DND-41 (cell line): ENCODE data around the gene ITGA11.

Source experiments
- CTCF ChIP-seq: IDR thresholded peaks from 2 replicates; pipeline ENCODE4 v1.5.1; 2012; ENCODE audit warnings: borderline replicate concordance, low read length, moderate library complexity, mild to moderate bottlenecking; ENCODE audit not compliant: poor library complexity, severe bottlenecking; ENCODE audit errors: extremely low read depth
- EZH2 ChIP-seq: IDR thresholded peaks from 3 replicates; pipeline ENCODE4 v1.6.1; 2012; ENCODE audit warnings: borderline replicate concordance, low read depth, mild to moderate bottlenecking, moderate library complexity, low read length, inconsistent platforms; ENCODE audit not compliant: severe bottlenecking

GRCh38 chr15:68298336-68298735 is 133.6 kb downstream of the ITGA11 start:
- TF ChIP-seq CTCF (no peak), EZH2 (no peak)
